HG03378 (cell line): ENCODE results near the gene ZNF136.

Experiments
- ATAC-seq: cut with Tn5 transposase; IDR thresholded peaks from one replicate; pipeline ENCODE4 v1.9.1; 2021; ENCODE audit warnings: mild to moderate bottlenecking, moderate library complexity; ENCODE audit not compliant: unreplicated experiment

The ZNF136 gene

DNA sequence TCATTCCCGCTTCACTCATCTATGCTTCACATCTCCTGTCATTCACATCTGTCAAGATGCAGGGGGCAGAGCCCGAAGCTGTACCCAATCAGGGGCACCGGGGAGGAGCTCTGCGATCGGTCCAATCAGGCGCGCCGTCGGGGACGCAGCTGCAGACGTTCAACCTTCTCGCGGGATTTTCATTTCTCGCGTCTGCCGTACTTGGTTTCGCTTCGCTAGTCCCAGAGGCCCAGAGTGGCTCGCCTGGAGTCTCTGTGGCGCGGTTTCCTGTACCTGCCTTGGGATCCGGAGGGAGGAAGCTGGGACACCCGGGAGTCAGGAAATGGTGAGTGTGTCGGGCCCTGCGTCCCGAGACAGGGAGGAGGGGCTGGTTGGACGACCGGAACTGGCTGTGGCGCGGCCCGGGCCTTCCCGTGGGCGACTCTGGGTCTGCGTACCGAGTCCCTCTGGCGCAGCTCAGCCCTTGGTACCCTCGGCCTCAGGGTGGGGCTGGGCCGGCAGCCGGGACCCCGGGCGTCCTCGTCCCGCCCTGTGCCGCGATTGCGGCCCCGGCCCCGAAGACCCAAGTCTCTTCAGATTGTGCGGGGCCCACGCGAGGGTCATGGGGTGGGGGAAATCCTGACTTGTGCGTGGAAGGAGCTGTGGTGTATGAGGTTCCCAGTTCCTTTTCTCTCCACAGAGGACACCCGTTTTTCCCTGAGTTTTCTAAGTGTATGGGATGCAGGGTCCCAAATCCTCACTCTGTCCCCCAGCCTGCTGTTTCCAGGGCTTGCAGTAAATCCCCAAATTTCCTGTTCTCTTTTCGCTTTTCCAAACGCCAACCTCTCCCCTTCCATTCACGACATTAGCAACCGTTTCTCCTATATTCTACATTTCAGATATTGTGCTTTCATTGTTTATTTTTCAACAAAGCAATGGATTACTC is at the start of gene ZNF136:
ZNF136 (plus strand) TSS at position 215 of the 925 bp plus-strand sequence; CDS start at position 323, 108 bp downstream.
- ATAC-seq, result peak; percentile 84

DNA sequence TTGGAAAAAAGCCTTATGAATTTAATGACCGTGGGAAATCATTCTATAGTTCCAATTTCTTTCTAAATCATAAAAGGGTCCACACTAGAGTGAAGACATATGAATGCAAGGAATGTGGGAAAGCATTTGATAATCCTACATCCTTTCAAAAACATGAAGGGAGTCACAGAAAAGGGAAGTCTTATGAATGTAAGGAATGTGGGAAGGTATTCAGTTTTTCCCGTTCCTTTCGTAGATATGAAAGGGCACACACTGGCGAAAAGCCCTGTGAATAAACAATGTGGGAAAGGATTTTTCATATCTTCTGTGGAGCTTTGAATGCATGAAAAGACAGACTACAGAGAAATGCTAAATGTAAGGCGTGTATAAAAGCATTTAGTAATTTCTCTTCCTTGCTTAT is 49.8 kb upstream of the ZNF136 start:
- no peak for ATAC-seq

DNA sequence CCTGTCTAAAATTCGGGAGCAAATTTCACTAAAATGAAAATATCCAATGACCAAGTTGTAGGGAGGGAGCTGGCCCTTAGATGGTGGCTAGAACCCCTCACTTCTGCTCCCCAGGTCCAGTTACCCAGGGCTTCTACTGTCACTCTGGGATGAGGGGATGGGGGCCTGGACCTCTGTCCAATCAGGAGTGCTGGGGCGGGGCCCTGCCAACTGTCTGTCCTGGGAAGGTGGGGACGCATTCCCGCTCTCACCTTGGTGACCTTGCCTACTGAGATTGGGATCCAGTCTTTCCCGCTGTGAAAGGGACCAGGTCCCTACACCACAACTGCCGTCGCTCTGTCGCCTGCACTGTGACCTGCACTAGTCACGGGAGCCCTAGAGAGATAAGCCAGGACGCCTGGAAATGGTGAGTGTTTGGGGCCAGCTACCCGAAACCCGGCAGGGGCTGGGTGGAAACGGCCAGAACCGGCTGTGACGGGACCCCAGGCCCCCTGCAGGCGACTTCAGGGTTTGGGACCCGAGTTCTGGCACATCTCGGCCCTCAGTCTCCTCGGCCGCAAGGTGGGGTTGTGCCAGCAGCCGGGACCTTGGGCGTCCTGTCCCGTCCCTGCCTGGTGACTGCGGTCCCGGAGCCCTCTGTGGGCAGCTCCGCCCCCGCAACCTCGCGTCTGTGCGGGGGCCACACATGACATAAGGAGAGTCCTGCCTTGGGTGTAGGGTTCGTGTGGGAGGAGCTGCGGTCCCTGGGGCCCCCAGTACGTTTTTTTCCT is 45.5 kb upstream of the ZNF136 start:
- no peak for ATAC-seq

DNA sequence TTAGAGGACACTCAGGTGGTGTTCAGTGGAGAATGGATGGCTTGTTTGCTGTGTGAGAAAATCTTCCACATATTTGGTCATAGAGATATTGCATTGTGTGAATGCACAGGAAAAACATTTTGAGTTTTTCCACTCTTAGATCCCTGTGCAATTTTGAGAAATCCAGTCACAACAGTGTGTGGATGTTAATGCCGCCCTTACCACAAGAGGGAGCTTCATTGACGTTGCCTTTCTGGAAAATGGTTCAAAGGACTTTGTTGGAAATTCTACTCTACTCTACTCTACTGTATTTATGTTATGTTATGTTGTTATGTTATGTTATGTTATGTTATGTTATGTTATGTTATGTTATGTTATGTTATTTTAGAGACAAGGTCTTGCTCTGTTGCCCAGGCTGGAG is 36.2 kb upstream of the ZNF136 start:
- ATAC-seq, result no peak

DNA sequence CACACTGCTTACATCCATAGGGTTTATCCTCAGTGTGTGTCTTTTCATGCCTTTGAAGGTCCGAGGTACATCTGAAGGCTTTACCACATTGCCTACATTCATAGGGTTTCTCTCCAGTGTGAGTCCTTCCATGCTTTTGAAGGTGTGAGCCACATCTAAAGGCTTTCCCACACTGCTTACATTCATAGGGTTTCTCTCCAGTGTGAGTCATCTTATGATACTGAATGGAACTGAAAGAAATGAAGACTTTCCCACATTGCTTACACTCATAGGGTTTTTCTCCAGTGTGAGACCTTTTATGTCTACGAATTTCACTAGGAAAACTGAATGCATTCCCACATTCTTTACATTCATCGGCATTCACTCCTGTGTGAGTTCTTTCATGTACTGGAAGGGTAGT is 29.8 kb upstream of the ZNF136 start:
- ATAC-seq, result no peak

DNA sequence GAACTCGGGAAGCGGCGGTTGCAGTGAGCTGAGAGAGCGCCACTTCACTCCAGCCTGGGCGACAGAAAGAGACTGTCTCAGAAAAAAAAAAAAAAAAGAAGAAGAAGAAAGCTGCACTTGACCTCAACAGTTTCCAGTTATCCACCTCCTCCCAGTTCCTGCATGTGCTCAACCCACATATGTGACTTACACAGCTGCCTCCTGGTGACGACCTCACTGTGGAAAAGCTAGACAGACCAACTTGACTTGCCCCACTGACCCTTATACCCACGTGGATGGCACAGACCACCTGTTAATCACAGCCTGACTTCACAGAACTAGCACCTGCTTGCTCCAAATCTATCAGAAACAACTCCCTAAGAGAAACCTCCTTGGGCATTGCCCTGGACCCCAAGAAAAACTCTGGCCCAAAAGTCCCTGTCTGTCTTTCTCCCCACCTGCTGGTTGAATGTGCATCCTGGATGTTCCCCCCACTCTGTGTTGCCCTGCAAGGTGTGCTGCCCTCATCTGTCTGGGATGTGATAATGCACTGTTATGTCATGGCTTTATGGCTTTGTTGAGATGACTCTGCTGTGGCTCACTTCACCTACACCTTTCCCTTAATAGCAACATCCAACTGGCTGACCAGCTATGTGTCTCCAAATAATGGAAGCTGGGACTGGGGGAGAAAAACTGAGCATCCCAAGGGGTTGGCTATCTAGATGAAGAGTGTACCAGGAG is 25.5 kb upstream of the ZNF136 start:
- ATAC-seq, result no peak

DNA sequence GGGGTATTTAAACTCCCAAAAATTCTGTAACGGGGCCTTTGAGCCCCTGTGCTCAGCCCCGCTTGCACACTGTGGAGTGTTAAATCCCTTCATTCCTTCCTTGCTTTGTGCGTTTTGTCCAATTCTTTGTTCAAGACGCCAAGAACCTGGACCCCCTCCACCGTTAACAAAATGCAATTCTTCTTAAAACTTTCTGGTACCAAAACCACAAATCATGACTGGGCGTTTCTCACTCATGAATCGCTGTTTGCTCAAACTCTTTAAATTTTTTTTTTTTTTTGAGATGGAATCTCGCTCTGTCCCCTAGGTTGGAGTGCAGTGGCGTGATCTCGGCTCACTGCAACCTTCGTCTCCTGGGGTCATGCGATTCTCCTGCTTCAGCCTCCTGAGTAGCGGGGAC is 23.6 kb upstream of the ZNF136 start:
- ATAC-seq, result no peak

DNA sequence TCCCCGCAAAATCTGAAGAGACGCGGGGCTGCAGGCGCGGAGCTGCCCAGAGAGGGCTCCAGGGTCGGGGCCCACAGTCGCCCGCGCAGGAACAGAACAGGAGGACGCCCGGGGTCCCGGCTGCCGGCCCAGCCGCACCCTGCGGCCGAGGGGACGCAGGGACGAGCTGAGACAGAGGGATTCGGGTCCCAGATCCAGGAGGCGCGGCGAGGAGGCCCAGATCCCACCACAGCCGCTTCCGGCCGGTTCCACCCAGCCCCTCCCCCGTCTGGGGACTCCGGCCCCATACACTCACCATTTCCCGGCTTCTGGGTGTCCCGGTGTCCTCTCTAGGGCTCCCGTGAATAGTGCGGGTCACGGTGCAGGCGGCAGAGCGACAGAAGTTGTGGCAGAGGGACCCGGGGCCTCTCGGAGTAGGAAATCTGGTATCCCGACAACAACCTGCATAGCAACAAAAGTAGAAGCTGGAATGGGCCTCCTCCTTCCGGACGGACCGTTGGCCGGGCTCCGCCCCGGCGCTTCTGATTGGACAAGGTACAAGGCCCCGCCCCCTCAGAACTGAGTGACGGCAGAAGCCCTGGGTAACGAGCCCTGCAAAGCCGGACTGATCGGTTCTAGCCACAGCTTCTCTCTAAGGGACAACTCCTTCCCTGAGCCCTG is 22.9 kb upstream of the ZNF136 start, which contains the start of gene ZNF20:
ZNF20 (minus strand) TSS at position 466 of the 660 bp plus-strand sequence; CDS start at position 298, 168 bp downstream.
- peak; percentile 67 for ATAC-seq

DNA sequence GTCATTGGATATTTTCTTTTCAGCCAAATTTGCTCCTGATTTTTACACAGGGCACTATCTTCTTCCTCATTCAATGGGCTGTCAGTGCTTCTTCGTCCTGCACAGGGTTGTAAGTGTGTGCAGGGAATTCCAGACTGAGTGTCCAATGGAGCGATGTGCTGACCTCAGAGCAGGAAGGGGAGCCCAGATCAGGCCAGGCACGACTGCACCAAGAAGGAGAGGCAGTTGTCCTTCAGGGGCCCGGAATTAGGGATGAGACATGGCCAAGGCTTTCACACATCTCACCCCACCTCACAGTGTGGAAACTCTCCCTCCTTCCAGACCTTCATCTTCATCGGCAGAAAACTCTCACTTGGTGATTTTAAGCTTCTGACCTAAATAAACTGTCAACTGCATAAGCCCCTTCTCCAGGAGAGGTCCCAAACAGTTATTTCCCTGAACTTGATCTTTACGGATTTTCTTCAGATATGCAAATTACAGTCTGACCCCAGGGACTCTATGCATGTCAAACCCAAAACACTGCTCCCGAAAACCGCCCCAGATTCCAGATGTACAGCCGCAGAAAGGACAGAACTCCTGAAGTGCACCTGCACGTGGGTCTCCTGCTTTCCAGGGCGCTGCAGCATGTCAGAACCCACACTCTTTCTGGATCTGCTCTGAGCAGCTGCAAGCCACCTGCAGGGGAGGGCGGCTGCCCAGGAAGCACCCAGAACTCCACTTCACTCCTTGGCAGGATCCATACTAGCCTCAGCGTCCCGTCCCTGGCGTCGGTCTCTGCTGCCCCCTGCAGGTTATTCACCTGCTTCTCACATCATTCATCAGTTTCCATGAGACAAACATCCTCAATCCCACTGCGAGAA is 22.1 kb upstream of the ZNF136 start:
- ATAC-seq, result peak; percentile 36

DNA sequence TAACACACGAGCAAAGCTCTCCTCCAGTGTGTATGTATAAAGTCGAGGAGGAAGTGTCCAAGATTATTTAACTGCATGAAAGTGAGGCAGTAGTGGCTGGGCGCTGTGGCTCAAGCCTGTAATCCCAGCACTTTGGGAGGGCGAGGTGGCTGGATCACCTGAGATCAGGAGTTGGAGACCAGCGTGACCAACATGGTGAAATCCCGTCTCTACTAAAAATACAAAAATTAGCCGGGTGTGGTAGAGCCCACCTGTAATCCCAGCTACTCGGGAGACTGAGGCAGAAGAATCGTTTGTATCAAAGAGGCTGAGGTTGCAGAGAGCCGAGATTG is 21.5 kb upstream of the ZNF136 start:
- no peak for ATAC-seq

DNA sequence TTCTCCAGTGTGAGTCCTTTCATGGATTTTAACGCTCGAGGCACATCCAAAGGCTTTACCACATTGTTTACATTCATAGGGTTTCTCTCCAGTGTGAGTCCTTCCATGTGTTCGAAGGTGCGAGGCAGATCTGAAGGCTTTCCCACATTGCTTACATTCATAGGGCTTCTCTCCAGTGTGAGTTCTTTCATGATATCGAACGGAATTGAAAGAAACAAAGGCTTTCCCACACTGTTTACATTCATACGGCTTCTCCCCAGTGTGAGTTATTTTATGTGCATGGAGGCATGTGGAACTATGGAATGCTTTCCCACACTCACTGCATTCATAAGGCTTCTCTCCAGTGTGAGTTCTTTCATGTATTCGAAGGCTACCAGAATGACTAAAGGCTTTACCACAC is 17.5 kb upstream of the ZNF136 start:
- ATAC-seq, result no peak

DNA sequence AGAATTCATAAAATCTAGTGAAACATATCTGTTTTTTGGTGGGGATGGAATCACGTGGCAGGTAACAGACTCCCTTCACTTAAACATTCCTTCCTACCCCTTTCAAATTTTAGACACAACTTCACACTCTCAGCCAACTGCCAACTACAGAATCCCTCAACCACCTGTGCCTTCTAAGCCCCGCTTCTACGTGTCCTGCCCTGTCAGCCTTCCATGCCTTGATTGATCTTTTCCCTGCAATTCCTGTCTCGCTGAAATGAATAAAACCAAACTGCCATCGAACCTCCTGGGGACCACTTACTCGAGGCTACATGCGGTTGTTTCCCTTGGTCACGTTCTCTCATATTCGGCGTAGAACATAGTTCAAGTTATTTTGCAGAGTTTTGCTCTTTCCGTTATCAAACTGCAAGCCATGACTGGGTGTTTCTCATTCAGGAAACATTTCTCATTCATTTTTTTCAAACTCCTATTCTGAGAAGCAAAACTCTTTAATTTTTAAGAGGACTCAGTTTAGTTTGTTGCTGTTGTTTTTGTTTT is 7.5 kb upstream of the ZNF136 start:
- no peak for ATAC-seq

DNA sequence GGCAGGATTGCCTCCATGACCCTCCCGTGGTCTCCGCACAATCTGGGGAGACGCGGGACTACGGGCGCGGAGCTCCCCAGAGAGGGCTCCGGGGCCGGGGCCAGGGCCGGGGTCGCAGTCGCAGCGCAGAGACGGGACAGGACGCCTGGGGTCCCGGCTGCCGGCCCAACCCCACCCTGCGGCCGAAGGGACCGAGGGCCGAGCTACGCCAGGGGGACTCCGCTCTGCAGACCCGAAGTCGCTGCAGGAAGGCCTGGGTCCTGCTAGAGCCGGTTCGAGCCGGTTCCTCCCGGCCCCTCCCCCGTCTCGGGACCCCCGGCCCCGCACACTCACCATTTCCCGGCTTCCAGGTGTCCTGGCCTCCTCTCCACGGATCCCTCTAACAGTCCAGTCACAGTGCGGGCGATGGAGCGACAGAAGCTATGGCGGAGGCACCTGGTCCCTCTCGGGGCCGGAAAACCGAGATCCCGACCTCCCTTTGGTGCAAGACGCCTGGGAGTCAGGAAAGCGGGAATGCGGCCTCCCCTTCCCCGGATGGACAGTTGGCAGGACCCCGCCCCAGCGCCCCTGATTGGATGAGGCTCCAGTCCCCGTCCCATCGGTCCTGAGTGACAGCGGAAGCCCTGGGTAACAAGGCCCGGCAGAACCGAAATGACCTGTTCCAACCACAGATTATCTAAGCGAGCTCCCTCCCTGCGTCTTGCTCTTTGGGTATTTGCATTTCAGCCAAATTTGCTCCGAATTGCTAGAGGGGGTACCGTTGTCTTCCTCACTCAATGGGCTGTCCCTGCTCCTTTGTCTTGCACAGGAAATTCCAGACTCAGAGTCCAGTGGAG is 6.5 kb upstream of the ZNF136 start, which contains the start of gene ZNF625:
ZNF625 (minus strand) TSS at position 512 of the 836 bp plus-strand sequence; CDS start at position 336, 176 bp downstream.
- no peak for ATAC-seq

DNA sequence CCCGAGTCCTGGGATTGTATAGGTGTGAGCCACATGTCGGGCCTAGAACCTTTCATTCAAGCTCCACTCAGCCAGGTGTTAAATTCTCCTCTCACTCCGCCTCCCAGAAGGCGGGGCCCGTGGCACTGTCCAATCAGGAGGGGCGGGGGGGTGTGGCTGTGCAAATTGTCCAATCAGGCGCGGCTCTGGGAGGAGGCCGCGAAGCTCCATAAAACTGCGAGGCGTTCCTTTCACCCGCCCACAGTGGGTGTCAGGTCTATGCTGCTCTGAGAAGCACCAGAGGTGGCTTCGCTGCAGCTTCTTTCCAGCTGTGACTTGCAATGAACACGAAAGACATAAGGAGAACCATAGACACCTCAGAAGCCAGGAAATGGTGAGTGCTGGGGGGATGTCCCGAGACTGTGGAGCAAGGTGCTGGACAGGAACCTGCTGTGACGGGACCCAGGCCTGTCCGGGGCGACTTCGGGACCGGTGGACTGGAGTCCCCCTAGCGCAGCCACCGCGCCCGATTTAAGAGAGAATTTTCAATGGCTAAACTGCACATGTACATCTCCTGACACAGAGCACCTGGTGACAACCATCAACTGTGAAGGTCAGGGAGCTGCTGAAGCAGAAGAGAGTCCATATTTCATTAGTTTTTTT is 3.0 kb upstream of the ZNF136 start:
- no peak for ATAC-seq

DNA sequence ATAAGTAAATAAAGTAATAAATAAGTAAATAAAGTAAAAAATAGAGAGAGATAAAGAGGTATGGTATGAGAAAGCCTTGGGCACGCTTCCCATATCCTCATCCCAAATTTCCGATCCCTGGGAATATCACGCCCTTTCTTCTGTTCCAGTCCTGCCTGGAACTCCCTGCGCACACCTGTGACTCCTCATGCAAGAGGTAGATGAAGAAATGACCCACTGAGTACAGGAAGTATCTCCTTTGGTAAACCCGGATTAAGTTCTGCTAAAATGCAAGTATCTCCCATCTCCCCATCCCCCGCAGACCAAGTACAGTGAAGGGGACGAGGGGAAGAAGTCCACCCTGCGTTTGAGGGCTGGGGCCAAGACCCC is 399 bp upstream of the ZNF136 start:
- peak; percentile 16 for ATAC-seq

DNA sequence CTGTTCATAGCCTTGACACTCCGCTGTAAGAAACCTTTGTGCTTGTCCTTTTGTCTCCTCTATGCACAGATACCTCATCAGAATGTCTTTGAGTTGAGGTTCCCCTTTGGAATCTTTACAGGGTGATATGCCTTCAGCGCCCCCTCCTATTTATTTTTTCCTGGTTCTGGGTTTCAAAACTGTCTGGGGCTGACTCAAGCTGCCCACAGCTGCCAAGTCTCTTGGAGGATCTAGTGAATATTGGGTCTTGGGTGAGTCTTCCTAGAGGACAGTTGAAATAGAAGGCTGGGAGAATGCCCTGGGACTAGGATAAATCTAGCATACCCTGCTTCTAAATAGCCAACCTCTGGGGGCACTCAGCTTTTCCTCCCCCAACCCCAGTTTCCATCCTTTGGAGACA is 930 bp downstream of the ZNF136 start:
- no peak for ATAC-seq

DNA sequence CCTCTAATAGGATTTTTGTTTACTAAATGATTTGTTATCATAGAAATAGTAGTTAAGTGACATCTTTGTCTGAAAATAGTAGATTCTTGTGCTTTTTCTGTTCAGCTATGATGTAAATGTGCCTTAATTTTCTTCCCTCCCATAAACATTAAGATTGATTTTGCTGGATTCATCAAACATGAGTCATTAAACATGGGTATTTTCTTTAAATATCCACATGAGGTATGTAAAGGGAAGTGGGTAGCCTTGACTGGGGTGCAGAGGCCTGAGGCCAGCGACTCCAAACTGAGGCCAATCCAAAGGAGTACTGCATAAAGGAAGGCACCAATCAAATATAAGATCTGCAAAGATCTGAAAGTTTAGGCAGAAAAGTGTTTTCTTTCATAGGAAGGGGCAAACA is 3.7 kb downstream of the ZNF136 start:
- ATAC-seq, result no peak

DNA sequence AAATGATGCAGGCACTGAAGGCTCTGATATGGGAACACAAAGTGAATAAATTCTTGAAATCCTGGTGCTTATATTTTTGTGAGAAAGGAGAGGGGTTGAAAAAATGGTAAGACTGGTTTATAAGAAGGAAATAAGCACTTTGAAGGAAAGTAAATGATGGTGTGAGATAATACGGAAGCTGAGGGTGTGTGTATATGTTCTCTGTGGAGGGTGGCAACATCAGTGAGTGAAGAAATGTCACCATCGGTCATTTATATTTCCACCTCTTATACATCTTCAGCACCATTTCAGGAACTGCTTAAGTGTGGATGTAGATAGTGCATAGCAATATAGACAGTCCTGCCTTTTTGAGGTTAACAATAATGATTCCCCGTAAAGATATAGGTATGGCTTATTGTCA is 17.5 kb downstream of the ZNF136 start:
- no peak for ATAC-seq
